Measurements from ENCODE around the gene NOPCHAP1.
A peak's percentile ranks its signal among the peaks of the same experiment; 100 is the strongest.
"Not testable (repeated sequence)": the region's sequence is repeated elsewhere in the genome, so short reads cannot be mapped to it uniquely, and the experiment has no call there.

Gene NOPCHAP1

GRCh38 chr12:104986022-104986941 is at the start of gene NOPCHAP1:
Gene NOPCHAP1, plus strand, starts transcription at chr12:104986316. Its CDS starts 37 bp downstream, at chr12:104986353.
- H3K4me3 ChIP-seq (ENCODE audit: low read length) = peak within 1 kb of the TSS; percentile 83
- peak; percentile 36 for DNase-seq (ENCODE audit: low read depth)
- TF ChIP-seq, protein P1, sequence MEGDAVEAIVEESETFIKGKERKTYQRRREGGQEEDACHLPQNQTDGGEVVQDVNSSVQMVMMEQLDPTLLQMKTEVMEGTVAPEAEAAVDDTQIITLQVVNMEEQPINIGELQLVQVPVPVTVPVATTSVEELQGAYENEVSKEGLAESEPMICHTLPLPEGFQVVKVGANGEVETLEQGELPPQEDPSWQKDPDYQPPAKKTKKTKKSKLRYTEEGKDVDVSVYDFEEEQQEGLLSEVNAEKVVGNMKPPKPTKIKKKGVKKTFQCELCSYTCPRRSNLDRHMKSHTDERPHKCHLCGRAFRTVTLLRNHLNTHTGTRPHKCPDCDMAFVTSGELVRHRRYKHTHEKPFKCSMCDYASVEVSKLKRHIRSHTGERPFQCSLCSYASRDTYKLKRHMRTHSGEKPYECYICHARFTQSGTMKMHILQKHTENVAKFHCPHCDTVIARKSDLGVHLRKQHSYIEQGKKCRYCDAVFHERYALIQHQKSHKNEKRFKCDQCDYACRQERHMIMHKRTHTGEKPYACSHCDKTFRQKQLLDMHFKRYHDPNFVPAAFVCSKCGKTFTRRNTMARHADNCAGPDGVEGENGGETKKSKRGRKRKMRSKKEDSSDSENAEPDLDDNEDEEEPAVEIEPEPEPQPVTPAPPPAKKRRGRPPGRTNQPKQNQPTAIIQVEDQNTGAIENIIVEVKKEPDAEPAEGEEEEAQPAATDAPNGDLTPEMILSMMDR (conservative IDR thresholded peaks at IDR 0.05; ENCODE audit: low read depth, low read length) = no peak

DNA sequence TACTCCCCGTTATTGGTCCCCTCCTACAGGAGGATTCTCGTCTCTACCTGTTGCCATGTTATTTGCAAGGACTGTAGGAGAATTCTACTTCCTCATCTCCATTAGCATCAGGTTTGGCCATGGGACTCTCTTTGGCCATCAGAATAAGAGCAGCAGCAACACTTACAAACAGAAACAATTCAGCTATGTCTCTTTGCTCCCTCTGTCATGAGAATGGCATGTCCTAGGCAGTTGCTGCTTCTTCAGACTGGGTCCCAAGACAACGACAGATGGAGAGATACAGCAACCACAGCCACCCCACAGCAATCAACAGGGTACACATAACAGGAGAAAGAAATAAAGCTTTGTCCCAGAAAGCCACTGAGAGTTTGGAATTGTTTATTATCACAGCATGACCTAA is 47.7 kb upstream of the NOPCHAP1 start:
- DNase-seq (ENCODE audit: low read depth) = no peak
- TF ChIP-seq, protein P1 (conservative IDR thresholded peaks at IDR 0.05; ENCODE audit: low read depth, low read length) = no peak
- H3K4me3 ChIP-seq (ENCODE audit: low read length) = no peak overlapping the region

DNA sequence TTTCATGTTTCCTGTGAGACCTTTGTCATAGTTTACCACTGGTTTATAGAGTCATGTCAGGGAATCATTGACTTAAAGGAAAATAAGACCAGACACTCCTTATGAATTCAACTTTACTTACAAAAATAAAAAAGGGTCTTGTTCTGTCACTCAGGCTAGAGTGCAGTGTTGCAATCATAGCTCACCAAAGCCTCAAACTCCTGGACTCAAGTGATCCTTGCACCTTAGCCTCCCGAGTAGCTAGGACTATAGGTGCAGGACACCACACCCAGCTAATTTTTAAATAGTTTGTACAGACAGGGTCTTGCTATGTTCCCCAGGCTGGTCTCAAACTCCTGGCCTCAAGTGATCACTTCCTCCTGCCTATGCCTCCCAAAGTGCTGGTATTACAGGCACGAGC is 47.0 kb upstream of the NOPCHAP1 start:
- DNase-seq (ENCODE audit: low read depth) = no peak
- H3K4me3 ChIP-seq (ENCODE audit: low read length) = no peak overlapping the region
- TF ChIP-seq, protein P1 (conservative IDR thresholded peaks at IDR 0.05; ENCODE audit: low read depth, low read length) = no peak

- no peak for DNase-seq (ENCODE audit: low read depth)
- no peak overlapping the region for H3K4me3 ChIP-seq (ENCODE audit: low read length)
- TF ChIP-seq, protein P1 (conservative IDR thresholded peaks at IDR 0.05; ENCODE audit: low read depth, low read length) = no peak
Observed at GRCh38 chr12:104941454-104941853, 44.7 kb upstream of the NOPCHAP1 start.

DNA sequence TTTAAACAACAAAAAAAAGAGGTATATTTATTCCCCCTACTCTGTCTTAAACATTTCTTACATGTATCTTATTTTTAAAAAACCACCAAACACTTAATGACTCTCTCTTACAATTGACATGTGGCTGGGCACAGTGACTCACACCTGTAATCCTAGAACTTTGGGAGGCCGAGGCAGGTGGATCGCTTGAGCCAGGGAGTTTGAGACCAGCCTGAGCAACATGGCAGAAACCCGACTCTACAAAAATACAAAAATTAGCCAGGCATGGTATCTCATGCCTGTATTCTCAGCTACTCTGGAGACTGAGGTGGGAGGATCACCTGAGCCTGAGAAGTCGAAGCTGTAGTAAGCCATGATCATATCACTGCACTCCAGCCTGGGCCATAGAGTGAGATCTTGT is 44.0 kb upstream of the NOPCHAP1 start:
- no peak for DNase-seq (ENCODE audit: low read depth)
- TF ChIP-seq, protein P1 (conservative IDR thresholded peaks at IDR 0.05; ENCODE audit: low read depth, low read length) = no peak
- no peak overlapping the region for H3K4me3 ChIP-seq (ENCODE audit: low read length)

- not testable (repeated sequence) for DNase-seq (ENCODE audit: low read depth); H3K4me3 ChIP-seq (ENCODE audit: low read length)
Observed at GRCh38 chr12:104943401-104943800, 42.7 kb upstream of the NOPCHAP1 start.

GRCh38 chr12:104944252-104944651 is 41.9 kb upstream of the NOPCHAP1 start:
- H3K4me3 ChIP-seq (ENCODE audit: low read length) = no peak overlapping the region
- TF ChIP-seq, protein P1 (conservative IDR thresholded peaks at IDR 0.05; ENCODE audit: low read depth, low read length) = no peak
- DNase-seq (ENCODE audit: low read depth) = no peak

- not testable (repeated sequence) for H3K4me3 ChIP-seq (ENCODE audit: low read length); DNase-seq (ENCODE audit: low read depth)
Observed at GRCh38 chr12:104948716-104949115, 37.4 kb upstream of the NOPCHAP1 start.
